ENCODE results near the gene ARHGAP28. TPM values are rescaled to one million over a fixed set of nuclear protein-coding genes. Genes with fewer than 3 reads are reported as not detected.

ARHGAP28 gene
- total RNA-seq, 4 donors from 2014 or later: 1.1 to 26.3 (median 2.6) TPM

- DNase-seq: no peak
- Histone ChIP-seq H3K9me3 (no peaks in the 10 kb centered on the region), H3K4me1 (no peaks in the 10 kb centered on the region), H3K27ac (no peak overlapping the region), H3K36me3 (no peaks in the 10 kb centered on the region), H3K27me3 (no peaks in the 10 kb centered on the region), H3K4me3 (no peak overlapping the region)
- TF ChIP-seq POLR2AphosphoS5 (IDR thresholded peaks at IDR 0.05) (no peak), CTCF (IDR thresholded peaks at IDR 0.05) (no peak), EP300 (IDR thresholded peaks at IDR 0.05; ENCODE audit: low read depth) (no peak), POLR2A (IDR thresholded peaks at IDR 0.05) (no peak)
- intact Hi-C loops (cut with DNase I; ENCODE audit: low total_unique reads): no loop called here
- WGBS, 2 donors (ENCODE audit: low coverage in 1 of 2): 95 to 100% methylated on average over 1 of the region's 1 CpG
- in situ Hi-C loops (cut with MboI; ENCODE audit: low pct_ligation_motif_present in 1 of 4, low pct_unique_long_range_greater_than_20kb in 1 of 4, low sequenced_read_pairs in 3 of 4): loop anchor here in 1 of 4 donors (25.0 kb wide), 1 partner anchor 100 kb away; no protein-coding TSS in a partner anchor
Measured at GRCh38 chr18:6712401-6712800, 17.1 kb upstream of the ARHGAP28 start.

GRCh38 chr18:6714010-6714409 lies 15.5 kb upstream of the ARHGAP28 start:
- TF ChIP-seq POLR2AphosphoS5 (IDR thresholded peaks at IDR 0.05) (no peak), POLR2A (IDR thresholded peaks at IDR 0.05) (no peak), EP300 (IDR thresholded peaks at IDR 0.05; ENCODE audit: low read depth) (no peak), CTCF (IDR thresholded peaks at IDR 0.05) (no peak)
- in situ Hi-C loops (cut with MboI; ENCODE audit: low pct_ligation_motif_present in 1 of 4, low pct_unique_long_range_greater_than_20kb in 1 of 4, low sequenced_read_pairs in 3 of 4): loop anchor here in 1 of 4 donors (25.0 kb wide), 1 partner anchor 98 kb away; no protein-coding TSS in a partner anchor
- Histone ChIP-seq H3K27ac (no peak overlapping the region), H3K4me1 (no peaks in the 10 kb centered on the region), H3K36me3 (no peaks in the 10 kb centered on the region), H3K4me3 (no peak overlapping the region), H3K9me3 (no peaks in the 10 kb centered on the region), H3K27me3 (no peaks in the 10 kb centered on the region)
- no peak for DNase-seq
- 77% methylated on average over 2 of the region's 2 CpGs; no CpG with 5 or more reads in 1 of the 2 donors for WGBS, 2 donors (ENCODE audit: low coverage in 1 of 2)
- intact Hi-C loops (cut with DNase I; ENCODE audit: low total_unique reads): no loop called here

GRCh38 chr18:6718267-6718666 lies 11.2 kb upstream of the ARHGAP28 start:
- Histone ChIP-seq H3K36me3 (no peaks in the 10 kb centered on the region), H3K27me3 (no peaks in the 10 kb centered on the region), H3K27ac (no peak overlapping the region), H3K4me3 (no peak overlapping the region), H3K9me3 (no peaks in the 10 kb centered on the region), H3K4me1 (no peaks in the 10 kb centered on the region)
- TF ChIP-seq EP300 (IDR thresholded peaks at IDR 0.05; ENCODE audit: low read depth) (no peak), POLR2A (IDR thresholded peaks at IDR 0.05) (no peak), POLR2AphosphoS5 (IDR thresholded peaks at IDR 0.05) (no peak)
- 42 to 49% methylated on average over 2 of the region's 2 CpGs for WGBS, 2 donors (ENCODE audit: low coverage in 1 of 2)
- in situ Hi-C loops (cut with MboI; ENCODE audit: low pct_ligation_motif_present in 1 of 4, low pct_unique_long_range_greater_than_20kb in 1 of 4, low sequenced_read_pairs in 3 of 4) (loop anchor here in 1 of 4 donors (25.0 kb wide), 1 partner anchor 94 kb away; no protein-coding TSS in a partner anchor), intact Hi-C loops (cut with DNase I; ENCODE audit: low total_unique reads) (no loop called here)
- no peak for DNase-seq

- Histone ChIP-seq H3K27me3 (no peaks in the 10 kb centered on the region), H3K9me3 (no peaks in the 10 kb centered on the region), H3K4me1 (no peaks in the 10 kb centered on the region), H3K27ac (no peak overlapping the region), H3K36me3 (no peaks in the 10 kb centered on the region), H3K4me3 (no peak overlapping the region)
- in situ Hi-C loops (cut with MboI; ENCODE audit: low pct_ligation_motif_present in 1 of 4, low pct_unique_long_range_greater_than_20kb in 1 of 4, low sequenced_read_pairs in 3 of 4) (loop anchor here in 1 of 4 donors (25.0 kb wide), 1 partner anchor 93 kb away; no protein-coding TSS in a partner anchor), intact Hi-C loops (cut with DNase I; ENCODE audit: low total_unique reads) (no loop called here)
- 46 to 53% methylated on average over 3 to 4 of the region's 4 CpGs for WGBS, 2 donors (ENCODE audit: low coverage in 1 of 2)
- no peak for DNase-seq
- TF ChIP-seq POLR2A (IDR thresholded peaks at IDR 0.05) (no peak), EP300 (IDR thresholded peaks at IDR 0.05; ENCODE audit: low read depth) (no peak), CTCF (IDR thresholded peaks at IDR 0.05) (no peak), POLR2AphosphoS5 (IDR thresholded peaks at IDR 0.05) (no peak)
Measured at GRCh38 chr18:6719098-6719846, 10.2 kb upstream of the ARHGAP28 start.

Measured in transverse colon (tissue), 4 donors.